Stimulated activated effector memory CD8-positive, alpha-beta T cell treated with anti-CD3 and anti-CD28 coated beads, Interleukin-12 subunit alpha, Interleukin-12 subunit beta, amount 100 ng/mL, for 72 hours (primary cell): ENCODE measurements around the gene ZBED1.
"Not testable (repeated sequence)": the region's sequence is repeated elsewhere in the genome, so short reads cannot be mapped to it uniquely, and the experiment has no call there.

Experiments
- ATAC-seq: fragments of 150-1000 bp; cut with Tn5 transposase; 2 replicates; pipeline ENCODE4 v1.10.0; 2021
- DNase-seq, 2 donors: peaks; one replicate each; pipeline ENCODE4 v3.0.0; 2021 to 2022; ENCODE audit warnings: low spot score in 2 of 2
- H3K27ac Mint-ChIP-seq: one replicate; pipeline ENCODE4 v1.8.0; 2022; ENCODE audit warnings: mild to moderate bottlenecking, mixed read lengths
- H3K36me3 Mint-ChIP-seq: one replicate; pipeline ENCODE4 v1.8.0; 2022; ENCODE audit warnings: mild to moderate bottlenecking, mixed read lengths
- H3K4me1 Mint-ChIP-seq: one replicate; pipeline ENCODE4 v1.8.0; 2022; ENCODE audit warnings: mixed read lengths
- H3K4me3 Mint-ChIP-seq: one replicate; pipeline ENCODE4 v1.8.0; 2022; ENCODE audit warnings: mild to moderate bottlenecking, mixed read lengths
- H3K9me3 Mint-ChIP-seq: one replicate; pipeline ENCODE4 v1.8.0; 2022; ENCODE audit warnings: mixed read lengths

ZBED1 gene

DNA sequence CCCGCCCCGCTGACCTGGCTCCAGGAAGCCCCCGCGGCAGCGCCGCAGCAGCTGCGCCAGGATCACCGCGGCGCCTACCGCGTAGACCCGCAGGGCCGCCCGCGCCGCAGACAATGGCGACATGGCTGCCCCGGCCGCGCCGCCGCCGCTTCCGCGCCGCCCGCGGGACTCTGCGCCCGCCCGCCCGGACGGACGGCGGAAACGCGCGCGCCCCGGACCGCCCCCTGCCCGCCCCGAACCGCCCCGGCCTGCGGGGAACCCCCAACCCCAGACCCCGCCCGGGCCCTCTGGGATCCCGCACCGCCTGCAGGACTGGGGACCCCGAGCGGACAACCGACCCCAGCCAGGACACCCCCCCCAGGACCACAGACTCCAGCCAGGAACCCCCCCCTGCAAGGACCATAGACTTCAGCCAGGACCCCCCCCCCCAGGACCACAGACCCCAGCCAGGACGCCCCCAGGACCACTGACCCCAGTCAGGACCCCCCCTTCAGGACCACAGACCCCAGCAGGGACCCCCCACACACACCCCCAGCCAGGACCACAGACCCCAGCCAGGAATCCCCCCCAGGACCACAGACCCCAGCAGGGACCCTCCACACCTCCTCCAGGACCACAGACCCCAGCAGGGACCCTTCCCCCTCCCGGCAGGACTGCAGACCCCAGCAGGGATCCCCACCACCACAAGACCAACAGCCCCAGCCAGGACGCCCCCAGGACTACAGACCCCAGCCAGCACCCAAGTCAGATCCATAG lies at the start of gene ZBED1, which contains the start of gene DHRSX:
TSS of gene ZBED1 (minus strand) at position 174 of the 756 bp plus-strand sequence. CDS start 10,257 bp downstream, outside the sequence.
TSS of gene DHRSX (minus strand) at position 174 of the 756 bp plus-strand sequence. CDS start at position 123, 51 bp downstream.
- Mint-ChIP-seq H3K27ac (peak within 1 kb of the TSS; percentile 89), H3K4me1 (peaks cover 24% of the 10 kb centered on the region), H3K36me3 (peaks cover 19% of the 10 kb centered on the region), H3K9me3 (no peaks in the 10 kb centered on the region), H3K4me3 (peak within 1 kb of the TSS; percentile 71)
- ATAC-seq (peak; percentile 78), DNase-seq (peak; percentile 37 to 79)

DNA sequence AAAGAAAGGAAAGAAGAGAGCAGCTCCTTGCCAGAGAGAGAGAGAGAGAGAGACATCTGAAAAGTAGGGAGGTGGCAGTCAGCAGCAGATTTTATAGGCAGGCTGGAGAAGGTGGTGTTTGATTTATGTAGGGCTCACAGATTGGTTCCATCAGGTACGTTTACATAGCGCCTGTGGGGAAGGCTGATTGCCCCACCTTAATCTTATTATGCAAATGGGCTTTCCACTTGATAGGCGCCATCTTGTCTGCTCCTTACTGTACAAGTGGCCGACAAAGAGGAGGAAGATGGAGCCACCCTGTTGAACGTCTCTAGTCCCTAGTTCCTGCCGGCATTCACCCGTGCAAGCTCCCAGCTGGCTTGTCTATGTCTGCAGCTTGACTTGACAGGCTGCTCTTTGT lies 49.1 kb upstream of the ZBED1 start:
- ATAC-seq: no peak
- H3K9me3 Mint-ChIP-seq: peaks cover 3% of the 10 kb centered on the region
- no peaks in the 10 kb centered on the region for H3K36me3 Mint-ChIP-seq

DNA sequence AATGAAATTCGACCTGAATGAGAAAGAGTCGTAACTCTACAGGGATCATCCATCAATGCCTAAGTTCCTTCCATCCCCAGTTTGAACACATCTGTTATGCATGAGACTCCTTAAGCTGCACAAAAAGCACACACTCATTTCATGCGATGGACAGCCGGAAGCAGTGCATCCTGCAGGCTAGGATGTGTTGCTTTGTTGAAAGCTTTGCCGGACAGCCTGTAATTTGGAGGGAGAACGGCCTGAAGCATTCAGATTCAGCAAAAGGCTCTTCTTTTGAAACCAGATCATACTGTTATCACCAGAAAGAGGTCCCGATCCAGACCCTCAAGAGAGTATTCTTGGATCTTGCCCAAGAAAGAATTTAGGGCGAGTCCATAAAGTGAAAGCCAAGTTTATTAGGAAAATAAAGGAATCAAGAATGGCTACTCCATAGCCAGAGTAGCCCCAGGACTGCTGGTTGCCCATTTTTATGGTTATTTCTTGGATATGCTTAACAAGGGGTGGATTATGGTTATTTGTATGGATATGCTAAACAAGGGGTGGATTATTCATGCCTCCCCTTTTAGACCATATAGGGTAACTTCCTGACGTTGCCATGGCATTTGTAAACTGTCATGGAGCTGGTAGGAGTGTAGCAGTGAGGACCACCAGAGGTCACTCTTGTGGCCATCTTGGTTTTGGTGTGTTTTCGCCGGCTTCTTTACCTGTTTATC lies 48.1 kb upstream of the ZBED1 start:
- Mint-ChIP-seq H3K36me3 (no peaks in the 10 kb centered on the region), H3K9me3 (peaks cover 3% of the 10 kb centered on the region), H3K4me1 (no peaks in the 10 kb centered on the region), H3K27ac (no peak overlapping the region), H3K4me3 (no peak overlapping the region)
- DNase-seq: no peak
- no peak for ATAC-seq

More for the DNA sequence above, 49.1 kb upstream of the ZBED1 start:
- Mint-ChIP-seq H3K4me3 (no peak overlapping the region), H3K4me1 (no peaks in the 10 kb centered on the region), H3K27ac (no peak overlapping the region)
- no peak for DNase-seq

DNA sequence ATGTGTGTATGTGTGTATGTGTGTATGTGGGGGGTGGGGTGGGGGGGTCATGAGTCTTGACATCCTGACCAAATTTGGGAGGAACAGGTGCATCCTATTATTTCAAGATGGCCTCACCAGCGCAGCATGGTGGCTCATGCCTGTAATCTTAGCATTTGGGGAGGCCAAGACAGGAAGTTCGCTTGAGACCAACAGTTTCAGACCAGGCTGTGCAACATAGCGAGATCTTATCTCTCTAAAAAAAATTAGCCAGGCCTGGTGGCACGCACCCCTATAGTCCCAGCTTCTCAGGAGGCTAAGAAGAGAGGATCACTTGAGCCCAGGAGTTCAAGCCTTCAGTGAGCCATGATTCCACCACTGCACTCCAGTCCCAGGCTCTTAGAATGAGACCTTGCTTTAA lies 47.0 kb upstream of the ZBED1 start:
- no peak for ATAC-seq
- no peak overlapping the region for H3K4me3 Mint-ChIP-seq
- H3K36me3 Mint-ChIP-seq: no peaks in the 10 kb centered on the region
- no peak overlapping the region for H3K27ac Mint-ChIP-seq
- H3K4me1 Mint-ChIP-seq: no peaks in the 10 kb centered on the region
- H3K9me3 Mint-ChIP-seq: peaks cover 3% of the 10 kb centered on the region
- no peak for DNase-seq

DNA sequence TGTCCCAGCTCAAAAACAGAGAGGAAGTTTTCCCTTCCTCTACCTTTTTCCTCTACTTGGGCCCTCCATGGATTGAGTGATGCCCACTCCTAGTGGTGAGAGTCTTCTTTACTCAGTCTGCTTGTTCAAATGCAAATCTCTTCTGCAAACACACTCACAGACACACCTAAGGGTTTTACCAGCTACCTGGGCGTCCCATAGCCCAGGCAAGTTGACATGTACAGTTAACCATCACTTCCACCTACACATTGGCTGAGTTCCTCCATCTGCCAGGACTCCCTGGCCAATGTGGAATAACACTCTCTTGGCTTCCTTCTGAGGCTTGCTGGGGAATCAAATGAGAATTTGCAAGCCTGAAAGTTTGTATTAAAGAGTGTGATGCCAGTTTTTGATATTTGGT lies 45.7 kb upstream of the ZBED1 start:
- DNase-seq: no peak
- no peak overlapping the region for H3K4me3 Mint-ChIP-seq
- H3K36me3 Mint-ChIP-seq: no peaks in the 10 kb centered on the region
- ATAC-seq: no peak
- no peak overlapping the region for H3K27ac Mint-ChIP-seq
- peaks cover 3% of the 10 kb centered on the region for H3K9me3 Mint-ChIP-seq
- H3K4me1 Mint-ChIP-seq: no peaks in the 10 kb centered on the region

DNA sequence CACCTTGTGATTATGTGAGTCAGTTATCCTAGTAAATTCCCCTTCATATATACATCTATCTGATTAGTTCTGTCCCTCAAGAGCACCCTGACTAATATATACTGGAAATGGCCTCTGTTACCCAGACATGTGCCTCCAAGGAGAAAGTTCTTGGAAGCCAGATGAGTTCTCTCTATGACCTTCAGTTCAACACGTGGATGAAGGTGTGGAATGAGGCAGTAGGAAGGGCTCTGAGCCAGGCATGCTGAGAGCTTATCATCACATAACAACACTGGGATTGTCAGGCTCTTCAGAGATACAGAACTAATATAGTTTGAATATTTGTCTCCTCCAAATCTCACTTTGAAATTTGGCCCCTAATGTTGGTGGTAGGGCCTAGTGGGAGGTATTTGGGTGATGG lies 44.4 kb upstream of the ZBED1 start:
- peaks cover 3% of the 10 kb centered on the region for H3K9me3 Mint-ChIP-seq
- H3K4me3 Mint-ChIP-seq: no peak overlapping the region
- H3K27ac Mint-ChIP-seq: no peak overlapping the region
- DNase-seq: no peak
- H3K36me3 Mint-ChIP-seq: no peaks in the 10 kb centered on the region
- ATAC-seq: no peak
- no peaks in the 10 kb centered on the region for H3K4me1 Mint-ChIP-seq

DNA sequence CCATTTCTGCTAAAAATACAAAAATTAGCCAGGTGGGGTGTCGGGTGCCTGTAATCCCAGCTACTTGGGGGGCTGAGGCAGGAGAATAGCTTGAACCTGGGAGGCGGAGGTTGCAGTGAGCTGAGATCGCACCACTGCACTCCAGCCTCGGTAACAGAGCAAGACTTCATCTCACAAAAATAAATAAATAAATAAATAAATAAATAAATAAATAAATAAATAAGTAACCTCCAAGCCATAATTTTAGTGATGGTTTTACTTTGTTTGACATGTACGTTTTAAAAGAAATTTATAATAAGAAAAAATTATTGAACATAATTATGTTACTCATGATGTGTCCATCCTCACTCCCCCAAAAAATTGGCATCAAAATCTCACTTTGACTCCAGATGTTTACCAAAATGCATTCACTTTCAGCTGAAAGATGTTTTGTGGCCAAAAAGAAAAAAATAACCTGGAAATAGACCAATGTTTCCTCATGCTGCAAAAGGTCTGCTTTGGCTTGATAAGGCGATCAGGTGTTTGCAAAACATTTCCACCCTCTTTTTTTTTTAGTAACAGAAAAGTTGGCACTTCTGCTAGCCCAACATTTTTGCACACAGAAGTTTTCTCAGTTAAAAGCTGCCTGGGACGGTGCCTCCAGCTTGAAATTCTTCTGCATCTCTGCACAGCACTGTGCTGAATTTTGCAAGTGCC lies 42.2 kb upstream of the ZBED1 start:
- no peak overlapping the region for H3K4me3 Mint-ChIP-seq
- no peaks in the 10 kb centered on the region for H3K4me1 Mint-ChIP-seq
- no peak overlapping the region for H3K27ac Mint-ChIP-seq
- no peak for DNase-seq
- peaks cover 3% of the 10 kb centered on the region for H3K9me3 Mint-ChIP-seq
- no peak for ATAC-seq
- H3K36me3 Mint-ChIP-seq: no peaks in the 10 kb centered on the region

DNA sequence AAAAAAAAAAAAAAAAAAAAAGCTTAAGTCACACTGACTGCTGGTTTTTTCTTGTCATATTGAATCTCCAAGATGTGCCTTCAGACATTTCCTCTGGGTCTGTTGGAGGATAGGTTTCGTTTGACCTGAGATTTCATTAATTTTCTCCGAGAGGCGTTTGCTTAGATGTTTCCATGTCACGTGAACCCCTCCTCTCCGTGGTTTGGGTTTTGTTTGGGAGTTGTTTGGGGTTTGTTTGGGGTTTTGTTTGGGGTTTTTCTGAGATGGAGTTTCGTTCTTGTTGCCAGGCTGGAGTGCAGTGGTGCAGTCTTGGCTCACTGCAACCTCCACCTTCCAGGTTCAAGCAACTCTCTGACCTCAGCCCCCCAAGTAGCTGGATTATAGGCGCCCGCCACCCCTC lies 40.8 kb upstream of the ZBED1 start:
- Mint-ChIP-seq H3K27ac (no peak overlapping the region), H3K4me1 (no peaks in the 10 kb centered on the region), H3K36me3 (no peaks in the 10 kb centered on the region), H3K9me3 (peaks cover 3% of the 10 kb centered on the region), H3K4me3 (no peak overlapping the region)
- DNase-seq: no peak
- no peak for ATAC-seq

DNA sequence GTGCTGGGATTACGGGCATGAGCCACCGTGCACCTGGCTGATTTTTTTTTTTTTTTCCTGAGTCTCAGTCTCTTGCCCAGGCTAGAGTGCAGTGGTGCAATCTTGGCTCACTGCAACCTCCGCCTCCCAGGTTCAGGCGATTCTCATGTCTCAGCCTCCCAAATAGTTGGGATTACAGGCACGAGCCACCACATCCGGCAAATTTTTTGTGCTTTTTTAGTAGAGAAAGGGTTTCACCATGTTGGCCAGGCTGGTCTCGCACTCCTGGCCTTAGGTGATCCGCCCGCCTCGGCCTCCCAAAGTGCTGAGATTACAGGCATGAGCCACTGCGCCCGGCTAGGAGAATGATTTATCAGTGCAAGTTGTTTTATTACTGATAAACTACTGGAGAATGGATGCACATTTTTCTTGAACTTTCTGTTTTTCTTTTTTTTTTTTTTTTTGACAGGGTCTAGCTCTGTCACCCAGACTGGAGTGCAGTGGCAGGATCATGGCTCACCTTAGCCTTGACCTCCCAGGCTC lies 39.7 kb upstream of the ZBED1 start:
- H3K9me3 Mint-ChIP-seq: no peaks in the 10 kb centered on the region

DNA sequence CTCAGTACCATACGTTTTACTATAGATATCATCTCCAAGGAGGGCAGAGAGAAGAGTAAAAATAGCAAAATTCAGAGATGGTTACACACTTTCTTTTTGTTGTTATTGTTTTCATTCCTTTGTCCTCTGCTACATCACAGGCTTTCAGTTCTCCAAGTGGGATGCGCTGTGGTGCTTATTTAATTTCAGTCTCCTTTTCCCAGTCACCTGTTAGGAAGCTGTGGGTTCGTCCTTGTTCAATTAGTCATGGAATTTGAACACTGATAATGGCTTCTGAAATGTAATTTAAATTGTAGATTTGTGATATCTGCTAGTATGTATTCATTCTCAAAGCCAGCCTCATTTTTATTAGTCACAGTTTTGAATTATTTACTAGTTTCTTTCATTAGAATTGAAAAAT lies 38.8 kb upstream of the ZBED1 start:
- no peaks in the 10 kb centered on the region for H3K36me3 Mint-ChIP-seq
- no peak overlapping the region for H3K27ac Mint-ChIP-seq
- H3K9me3 Mint-ChIP-seq: no peaks in the 10 kb centered on the region
- no peaks in the 10 kb centered on the region for H3K4me1 Mint-ChIP-seq
- no peak for DNase-seq
- no peak overlapping the region for H3K4me3 Mint-ChIP-seq
- no peak for ATAC-seq

More for the DNA sequence above, 39.7 kb upstream of the ZBED1 start:
- Mint-ChIP-seq H3K4me3 (no peak overlapping the region), H3K36me3 (no peaks in the 10 kb centered on the region), H3K27ac (no peak overlapping the region), H3K4me1 (no peaks in the 10 kb centered on the region)
- ATAC-seq (no peak), DNase-seq (no peak)

DNA sequence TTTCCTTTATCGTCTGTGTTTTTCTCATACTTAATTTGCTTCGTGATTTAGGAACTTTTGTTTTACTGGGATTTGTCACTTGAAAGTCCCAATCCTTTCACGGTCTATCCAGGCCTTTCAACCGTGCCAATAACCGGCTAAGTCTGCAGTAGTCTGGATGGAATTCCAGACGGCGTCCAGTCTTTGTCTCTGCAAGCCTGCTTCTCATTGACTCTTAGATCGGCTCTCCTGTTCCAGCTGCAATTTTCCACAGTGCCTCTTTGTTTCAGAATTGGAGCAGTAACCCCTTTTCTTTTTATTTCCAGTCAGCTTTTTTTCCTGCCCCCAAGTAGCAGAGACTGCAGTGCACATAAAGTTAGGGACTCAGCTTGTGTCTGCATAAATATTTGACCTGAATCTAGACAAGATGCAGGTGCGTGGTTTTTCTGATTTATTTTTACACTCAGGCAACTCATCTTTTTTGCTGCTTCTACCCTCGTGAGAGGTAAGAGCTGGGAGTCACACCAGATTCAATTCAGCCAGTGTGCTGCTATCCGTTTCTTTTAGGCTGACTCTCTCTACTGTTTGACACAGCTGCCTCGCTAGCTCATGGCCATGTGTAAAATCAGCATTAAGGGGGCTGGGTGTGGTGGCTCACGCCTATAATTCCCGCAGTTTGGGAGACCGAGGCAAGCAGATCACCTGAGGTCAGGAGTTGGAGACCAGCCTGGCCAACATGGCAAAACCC lies 37.4 kb upstream of the ZBED1 start:
- Mint-ChIP-seq H3K4me3 (no peak overlapping the region), H3K36me3 (no peaks in the 10 kb centered on the region), H3K4me1 (no peaks in the 10 kb centered on the region), H3K27ac (no peak overlapping the region), H3K9me3 (no peaks in the 10 kb centered on the region)
- ATAC-seq (no peak), DNase-seq (no peak)

DNA sequence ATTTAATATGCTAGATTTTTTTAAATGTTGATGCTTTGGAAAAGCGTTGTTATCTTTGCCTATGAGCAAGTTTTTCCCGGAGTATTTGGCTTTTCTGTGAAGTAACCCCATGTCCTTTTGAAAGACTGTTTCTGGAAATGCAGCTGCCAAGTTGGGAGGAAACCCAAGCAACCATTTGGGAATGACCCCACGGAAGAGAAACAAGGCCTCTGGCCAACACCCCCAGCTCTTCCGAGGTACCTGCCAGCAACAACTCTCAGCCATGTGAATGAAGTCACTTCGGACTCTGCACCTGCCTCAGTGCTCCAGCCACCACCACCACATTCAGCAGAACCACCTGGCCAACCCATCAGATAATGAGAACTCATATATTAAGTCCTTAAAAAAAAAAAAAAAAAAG lies 36.2 kb upstream of the ZBED1 start:
- Mint-ChIP-seq H3K27ac (no peak overlapping the region), H3K9me3 (no peaks in the 10 kb centered on the region), H3K36me3 (no peaks in the 10 kb centered on the region), H3K4me1 (no peaks in the 10 kb centered on the region), H3K4me3 (no peak overlapping the region)
- no peak for ATAC-seq
- no peak for DNase-seq

DNA sequence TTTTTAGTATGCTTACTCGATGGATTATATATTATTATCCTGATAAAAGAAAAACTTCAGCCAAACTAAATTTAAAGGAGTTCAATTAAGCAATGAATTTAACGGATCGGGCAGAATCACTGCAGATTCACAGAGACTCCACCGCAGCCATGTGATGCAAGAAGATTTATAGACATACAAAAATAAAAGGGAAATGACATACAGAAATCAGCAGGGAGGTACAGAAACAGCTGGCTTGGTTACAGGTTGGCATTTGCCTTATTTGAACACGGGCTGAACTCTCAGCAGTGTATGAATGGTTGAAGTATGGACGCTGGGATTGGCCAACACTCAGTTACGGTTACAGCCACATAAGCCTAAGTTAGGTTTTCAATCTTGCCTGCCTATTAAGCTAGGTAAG lies 35.4 kb upstream of the ZBED1 start:
- Mint-ChIP-seq H3K36me3 (no peaks in the 10 kb centered on the region), H3K9me3 (no peaks in the 10 kb centered on the region), H3K4me1 (no peaks in the 10 kb centered on the region)

DNA sequence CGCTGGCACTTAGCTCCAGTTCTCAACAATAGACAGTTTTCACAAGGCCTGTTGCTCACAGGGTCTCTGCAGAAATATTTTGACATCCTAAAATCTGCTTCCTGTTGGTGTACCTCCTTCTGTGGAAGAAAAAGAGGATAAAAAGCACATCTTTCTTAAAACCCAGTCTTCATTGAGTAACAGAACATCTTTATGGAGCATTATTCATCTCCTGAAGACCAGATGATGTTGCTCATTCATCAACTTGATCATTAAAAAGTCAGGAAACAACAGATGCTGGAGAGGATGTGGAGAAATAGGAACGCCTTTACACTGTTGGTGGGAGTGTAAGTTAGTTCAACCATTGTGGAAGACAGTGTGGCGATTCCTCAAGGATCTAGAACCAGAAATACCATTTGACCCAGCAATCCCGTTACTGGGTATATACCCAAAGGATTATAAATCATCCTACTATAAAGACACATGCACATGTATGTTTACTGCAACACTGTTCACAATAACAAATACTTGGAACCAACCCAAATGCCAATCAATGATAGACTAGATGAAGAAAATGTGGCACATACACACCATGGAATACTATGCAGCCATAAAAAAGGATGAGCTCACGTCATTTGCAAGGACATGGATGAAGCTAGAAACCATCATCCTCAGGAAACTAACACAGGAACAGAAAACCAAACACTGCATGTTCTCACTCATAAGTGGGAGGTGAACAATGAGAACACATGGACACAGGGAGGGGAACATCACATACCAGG lies 33.7 kb upstream of the ZBED1 start:
- not testable (repeated sequence) for H3K9me3 Mint-ChIP-seq, H3K36me3 Mint-ChIP-seq, ATAC-seq, H3K4me3 Mint-ChIP-seq, DNase-seq, H3K27ac Mint-ChIP-seq, H3K4me1 Mint-ChIP-seq

More for the DNA sequence above, 35.4 kb upstream of the ZBED1 start:
- no peak overlapping the region for H3K4me3 Mint-ChIP-seq
- DNase-seq (no peak), ATAC-seq (no peak)
- no peak overlapping the region for H3K27ac Mint-ChIP-seq
